Amniotic epithelial cell (primary cell): ENCODE data around the gene PELI2.

ENCODE experiments used
- DNase-seq: peaks from one replicate; pipeline ENCODE4 v3.0.0-alpha.2; 2010; ENCODE audit warnings: low read depth

Gene PELI2

DNA sequence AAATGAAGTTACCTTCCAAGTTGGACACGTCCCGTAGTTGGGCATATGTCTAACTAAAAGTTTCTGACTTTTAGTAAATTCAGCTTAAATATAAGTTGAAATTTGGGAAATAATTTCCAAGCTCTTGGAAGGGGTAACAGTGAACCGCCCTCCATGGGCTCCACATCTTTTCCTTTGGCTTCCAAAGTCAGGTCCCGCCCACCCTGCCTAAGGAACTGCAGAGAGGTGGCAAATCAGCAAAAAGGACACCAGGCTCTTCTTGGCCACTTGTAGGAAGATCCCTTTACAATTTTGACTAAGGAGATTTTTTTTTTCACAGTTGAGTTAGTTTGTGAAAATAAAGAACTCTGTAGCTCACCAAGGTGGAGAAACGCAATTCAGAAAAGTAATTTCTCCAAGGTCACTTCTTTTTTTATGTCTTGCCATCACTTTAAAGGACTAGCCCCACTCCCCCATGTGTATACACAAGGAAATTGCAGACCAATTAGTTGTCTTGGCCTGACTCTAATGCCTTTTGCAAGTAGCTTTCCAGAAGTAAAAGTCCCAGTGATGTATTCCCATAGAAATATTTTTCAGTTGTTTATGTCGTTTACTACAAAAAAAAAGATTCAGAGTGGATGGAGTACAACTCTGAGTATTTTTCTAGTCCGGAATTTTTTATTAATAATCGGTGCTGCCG is 181.2 kb downstream of the PELI2 start:
- peak; percentile 14 for DNase-seq

DNA sequence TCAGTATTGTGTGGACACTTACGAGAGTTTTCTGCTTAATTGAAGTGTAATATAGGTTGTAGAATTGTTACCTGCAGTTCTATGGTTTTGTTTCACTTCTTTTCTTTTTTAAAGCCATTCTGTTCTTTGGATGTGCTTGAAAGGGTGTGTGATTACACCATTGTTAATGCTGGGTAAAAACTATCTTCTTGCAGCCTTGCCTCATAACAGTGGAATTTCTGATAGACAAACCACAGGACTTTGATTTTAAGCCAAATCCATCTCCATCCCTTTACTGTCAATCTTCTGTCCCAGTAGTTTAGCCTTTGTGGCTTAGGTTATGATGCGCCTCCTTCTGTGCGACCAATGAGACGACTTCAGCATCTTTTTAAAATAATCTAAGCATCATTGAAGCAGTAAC is 182.3 kb downstream of the PELI2 start:
- DNase-seq: peak; percentile 85

DNA sequence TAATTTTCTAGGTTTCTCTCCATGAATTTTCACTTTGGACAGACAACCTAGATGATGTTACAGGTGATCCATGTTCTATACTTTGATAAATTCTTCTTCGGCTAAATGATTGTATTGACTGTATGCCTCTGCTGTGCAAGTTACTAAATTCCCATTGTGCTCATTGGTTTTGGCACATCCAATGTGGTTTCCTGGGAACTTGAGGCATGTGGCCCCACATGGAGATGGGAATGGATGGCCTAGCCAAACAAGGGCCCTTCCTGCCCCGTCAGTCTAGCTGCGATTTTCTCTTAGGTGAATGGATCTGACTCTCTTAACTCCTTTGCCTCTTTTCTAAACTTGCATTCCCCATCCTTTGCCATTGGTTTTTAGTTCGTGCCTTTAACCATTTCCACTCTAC is 186.2 kb downstream of the PELI2 start:
- no peak for DNase-seq

DNA sequence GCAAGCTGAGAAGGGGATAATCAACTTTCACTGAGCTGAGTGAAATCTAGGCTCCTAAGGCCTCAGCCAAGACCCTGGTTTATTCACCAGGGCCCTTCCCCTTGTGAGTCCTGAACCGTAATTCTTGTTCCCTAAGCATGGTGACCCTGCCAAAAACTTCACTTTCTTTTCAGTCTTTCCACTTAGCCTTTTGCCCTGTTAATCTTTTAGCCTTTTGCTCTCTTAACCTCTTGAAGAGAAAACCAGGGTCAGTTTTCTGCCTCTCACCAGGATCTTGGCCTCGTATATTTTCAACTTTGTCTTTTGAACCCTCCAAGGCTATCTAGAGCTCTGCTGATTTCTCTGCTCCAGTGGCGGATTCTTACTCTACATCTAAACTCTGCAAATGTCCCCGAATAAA is 191.0 kb downstream of the PELI2 start:
- no peak for DNase-seq

DNA sequence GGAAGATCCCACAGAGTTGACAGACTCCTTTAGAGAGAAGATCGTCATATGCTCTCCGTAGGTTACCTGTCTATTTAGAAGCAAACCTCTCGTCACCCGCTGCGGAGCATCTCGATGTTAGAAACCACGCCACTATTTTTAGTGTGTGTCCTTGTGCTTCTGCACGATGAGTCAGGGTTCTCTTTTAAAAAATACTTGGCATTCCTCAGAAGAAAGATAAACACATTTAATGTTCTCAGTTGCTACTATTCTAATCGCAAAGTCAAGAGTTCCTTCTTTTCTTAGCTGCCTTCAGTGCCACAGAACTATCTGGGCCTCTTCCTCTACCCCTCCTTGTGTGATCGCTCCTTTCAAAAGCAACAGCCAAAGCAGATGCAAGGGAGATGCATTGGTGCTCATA is 192.4 kb downstream of the PELI2 start:
- peak; percentile 45 for DNase-seq

DNA sequence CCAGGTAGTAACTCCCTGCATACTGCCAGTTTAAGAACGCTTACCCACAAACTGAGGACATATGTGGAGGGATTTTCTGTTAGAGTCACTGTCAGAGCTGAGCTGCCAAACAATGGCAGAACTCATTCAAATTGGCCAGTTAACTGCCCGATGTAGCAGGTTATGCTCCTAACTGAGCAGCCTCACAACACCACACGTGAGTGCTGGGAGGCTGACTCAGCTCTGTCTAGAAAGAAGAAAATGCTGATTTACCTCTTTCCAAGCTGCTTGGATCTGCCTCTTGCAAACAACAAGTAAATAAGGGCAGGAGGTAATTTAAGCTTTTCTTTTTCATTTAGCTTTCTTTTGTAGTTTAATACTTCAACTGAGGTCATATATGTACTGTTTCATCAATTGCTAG is 195.6 kb downstream of the PELI2 start:
- DNase-seq: no peak

DNA sequence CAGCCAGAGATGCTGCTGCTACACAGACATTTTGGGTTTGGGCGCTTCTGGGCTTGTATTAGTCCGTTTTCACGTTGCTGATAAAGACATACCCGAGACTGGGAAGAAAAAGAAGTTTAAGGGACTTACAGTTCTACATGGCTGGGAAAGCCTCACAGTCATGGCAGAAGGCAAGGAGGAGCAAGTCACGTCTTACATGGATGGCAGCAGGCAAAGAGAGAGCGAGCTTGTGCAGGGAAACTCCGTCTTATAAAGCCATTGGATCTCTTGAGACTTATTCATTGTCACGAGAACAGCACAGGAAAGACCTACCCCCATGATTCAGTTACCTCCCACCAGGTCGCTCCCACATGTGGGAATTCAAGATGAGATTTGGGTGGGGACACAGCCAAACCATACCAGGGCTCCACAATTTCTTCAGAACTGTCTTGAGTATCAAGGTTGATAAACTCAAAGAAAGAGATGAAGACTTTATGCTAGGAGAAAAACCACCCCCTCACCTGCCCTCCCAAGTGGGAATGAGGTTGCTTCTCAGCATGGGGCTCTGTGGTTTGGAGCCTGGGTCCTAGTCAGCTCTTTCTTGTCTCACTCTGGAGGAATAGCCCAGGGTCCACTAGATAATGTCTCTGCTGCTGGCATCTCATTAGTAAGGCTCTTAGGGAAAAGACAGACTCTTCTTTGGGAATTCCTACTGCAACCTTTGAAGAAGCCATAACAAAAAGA is 200.3 kb downstream of the PELI2 start:
- DNase-seq: no peak

DNA sequence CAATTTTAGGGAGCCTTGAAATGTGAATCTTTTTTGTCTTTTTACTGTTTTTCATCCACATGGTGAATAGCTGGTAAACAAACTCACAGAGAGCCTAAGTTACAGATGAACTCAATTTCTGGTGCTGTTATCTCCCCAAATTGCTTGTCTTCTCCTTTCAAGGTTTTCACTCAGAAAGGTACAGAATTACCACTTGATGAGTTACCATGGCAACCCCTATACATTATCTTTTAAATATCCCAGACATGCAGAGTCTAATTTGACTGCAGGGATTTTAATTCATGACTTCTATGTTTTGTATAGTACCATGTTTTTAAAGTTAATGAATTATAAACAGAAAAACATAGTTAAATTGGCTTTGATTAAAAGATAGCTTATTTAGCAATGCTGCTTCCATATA is 203.7 kb downstream of the PELI2 start:
- DNase-seq: no peak

DNA sequence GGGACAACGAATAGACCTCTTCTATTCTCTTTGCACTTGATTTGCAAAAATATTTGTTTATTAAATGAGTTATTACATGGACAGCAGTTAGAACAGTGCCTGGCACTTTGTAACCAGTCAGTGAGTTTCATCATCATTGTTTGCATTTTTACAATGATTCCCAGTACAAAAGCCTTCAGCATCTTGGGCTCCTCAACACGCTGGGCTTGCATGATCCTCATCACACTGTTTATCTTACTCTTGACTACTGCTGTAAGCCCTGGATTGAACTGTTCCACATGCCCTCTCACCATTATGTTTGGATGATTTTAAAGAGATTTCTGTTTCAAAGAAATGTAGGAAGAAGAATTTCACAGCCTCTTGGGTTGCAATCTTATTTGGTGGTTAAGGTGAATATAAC is 204.3 kb downstream of the PELI2 start:
- no peak for DNase-seq

DNA sequence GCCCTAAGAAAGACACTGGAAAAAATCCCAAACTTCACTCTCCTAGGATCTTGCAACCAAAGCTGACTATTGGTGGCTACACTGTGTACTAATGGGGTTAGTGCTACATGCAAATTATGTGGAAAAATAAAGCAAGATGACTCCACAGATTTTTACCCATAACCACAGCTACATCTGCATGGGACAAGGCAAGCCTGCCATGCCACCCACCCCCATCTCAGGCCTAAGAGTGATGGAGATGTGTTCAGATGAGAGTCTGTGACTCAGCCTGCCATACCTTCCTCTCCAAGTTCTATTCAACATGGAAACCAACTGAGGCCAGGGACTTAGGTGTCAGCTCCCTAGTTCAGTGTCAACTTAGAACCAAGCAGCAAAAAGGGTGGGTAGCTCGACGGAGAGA is 206.2 kb downstream of the PELI2 start:
- no peak for DNase-seq

DNA sequence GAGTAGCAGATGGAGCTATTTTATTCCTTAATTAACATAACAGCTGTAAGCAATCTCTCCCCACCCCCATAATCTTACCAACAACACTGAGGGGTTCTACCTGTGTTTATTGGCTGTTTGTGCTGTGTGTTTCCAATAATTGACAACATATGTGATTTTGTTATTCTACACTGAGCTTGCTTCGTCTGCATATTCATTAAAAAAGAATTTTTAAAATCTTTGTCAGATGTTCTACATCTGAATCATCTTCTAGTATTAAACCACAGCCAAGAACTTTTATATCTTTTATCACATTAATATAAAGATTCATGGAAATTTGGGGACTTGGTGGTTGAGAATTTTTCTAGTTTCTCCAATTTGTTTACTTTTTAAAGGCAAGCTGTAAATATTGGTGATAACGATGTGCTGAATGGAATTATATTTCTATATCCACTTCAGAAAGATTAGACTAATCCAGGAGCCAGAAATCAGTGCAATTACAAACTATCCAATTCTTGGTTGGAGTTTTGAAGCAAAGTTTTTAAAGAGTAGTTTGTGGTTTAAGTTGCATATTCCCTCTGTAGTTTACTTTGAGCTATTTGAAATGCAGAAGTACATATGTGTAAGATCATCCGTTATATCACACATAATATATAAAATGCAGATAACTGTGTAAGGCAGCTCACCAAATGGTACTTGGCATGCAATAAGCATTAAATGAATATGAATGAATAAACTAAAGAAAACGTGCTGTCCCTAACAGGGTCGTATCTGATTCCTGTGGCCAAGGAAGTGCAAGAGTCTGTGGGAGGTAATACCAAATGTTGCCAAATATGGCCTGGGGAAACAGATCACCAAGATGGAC is 206.9 kb downstream of the PELI2 start:
- DNase-seq: peak; percentile 40

DNA sequence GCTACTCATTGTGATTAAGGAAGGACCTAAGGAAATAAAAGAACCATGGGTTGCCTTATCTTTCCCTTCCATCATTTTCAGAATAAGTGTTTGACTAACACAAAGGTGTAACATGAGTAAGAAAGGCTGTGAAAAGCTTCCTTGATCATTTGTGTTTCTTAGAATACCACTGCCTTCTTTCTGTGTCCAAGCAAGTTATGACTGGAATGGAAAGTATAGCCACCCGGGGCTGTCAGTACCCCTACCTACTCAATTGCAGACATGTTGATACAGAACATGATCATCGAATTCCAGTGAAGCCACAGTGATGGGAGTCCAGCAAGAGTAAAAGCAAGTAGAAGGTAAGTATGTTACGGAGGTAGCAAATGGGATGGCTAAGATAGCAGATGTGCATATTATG is 209.8 kb downstream of the PELI2 start:
- DNase-seq: no peak

DNA sequence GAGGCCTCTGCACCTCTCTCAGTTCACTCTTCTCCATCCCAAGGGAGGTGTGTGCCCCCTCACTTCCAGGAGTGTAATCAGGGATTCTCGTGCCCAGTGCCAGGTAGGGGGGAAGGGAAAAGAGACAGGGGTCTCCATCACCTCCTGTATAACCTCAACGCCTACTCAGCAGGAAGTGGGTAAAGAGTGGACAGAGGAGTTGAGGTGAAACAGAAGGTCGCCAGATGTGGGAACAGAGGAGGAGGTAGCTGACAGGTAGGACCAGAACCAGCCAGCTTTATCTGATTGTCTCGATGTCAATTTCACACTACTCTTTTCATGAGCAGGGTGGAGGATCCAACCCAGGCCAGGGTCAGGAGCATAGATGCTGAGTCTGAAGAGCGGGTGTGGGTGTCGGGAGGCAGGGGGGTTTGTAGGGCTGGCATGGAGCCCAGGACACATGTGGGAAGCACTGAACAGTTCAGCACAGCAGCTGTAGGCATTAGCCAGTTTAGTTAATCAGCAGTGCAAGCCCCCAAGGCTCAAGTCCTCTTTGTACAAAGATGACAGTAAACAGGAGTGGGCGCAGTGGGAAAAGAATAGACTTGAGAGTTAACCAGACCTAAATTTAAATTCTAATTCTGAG is 213.5 kb downstream of the PELI2 start:
- DNase-seq: no peak

DNA sequence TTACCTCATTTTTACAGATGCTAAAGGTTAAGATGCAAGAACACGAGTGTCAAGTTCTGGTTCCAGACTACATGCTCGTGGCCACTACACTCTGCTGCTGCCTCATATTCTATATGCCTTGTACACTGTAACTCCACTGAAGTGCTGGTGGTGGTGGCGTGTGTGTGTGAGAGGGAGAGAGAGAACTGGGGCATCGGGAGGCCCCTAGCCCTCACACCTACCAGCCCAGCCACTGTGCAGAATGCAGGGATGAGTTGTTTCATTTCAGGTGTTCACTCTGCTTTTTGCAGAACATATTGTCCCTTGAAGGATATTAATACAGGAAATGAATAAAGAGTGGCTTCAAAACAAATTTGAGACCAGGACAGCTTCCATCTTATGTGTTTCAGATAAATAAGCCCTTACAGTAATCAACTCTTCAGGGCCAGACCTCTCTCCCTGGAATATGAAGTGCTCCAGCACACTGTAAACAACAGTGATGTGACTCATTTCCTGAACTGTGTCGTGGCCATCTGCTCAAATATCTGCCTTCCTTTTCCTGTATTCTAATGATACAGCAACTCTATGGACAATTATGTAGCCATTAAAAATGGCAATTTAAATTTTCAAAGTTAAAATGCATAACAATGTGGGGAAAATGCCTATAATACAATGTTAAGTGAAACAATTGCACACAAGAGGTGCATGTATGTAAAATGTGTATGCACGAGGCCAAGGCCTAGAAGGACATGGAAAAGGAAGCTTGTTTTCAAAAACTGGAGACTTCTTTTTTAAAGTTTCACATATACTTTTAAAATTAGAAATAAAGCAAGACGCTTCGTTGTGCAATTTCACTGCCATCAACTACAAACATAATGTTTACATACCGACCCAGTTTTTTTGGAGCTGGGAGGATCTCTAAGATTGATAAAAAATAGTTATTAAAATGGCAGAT is 215.4 kb downstream of the PELI2 start:
- peak; percentile 80 for DNase-seq

DNA sequence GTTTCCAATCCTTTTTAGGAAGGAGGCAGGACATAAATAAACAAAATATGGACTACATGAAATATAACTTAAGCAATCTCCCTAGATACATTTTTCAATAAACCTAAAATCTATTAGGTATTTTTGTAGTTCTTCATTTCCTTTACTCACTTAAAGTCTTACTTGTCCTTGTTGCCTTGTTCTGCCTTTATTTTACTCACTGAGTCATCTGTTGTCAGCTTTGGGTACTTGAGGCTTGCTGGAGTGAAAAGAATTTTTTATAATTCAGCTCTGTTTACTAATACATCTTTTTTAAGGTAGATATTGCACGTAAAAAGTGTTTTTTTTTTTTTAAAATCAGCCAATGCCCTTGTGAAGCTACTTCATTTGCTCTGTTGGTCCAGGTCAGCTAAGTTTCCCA is 216.2 kb downstream of the PELI2 start:
- peak; percentile 41 for DNase-seq

DNA sequence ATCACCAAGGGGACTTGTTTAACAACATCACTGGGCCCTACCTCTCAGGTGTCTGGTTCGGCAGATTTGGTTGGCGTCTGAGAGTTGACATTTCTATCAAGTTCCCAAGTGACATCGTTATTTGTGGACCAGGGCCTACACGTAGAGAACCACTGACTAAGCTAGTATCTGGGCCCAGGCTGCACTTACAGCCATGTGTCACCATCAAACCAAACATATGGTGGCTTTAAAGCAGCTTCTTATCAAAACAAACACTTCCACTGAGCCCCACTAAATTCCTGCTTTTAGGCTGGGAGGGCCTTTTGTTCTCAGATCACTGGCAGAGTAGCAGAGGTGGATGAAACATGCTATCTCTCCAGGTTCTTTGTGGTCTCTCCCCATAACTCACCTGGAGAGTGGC is 220.5 kb downstream of the PELI2 start:
- DNase-seq: no peak

DNA sequence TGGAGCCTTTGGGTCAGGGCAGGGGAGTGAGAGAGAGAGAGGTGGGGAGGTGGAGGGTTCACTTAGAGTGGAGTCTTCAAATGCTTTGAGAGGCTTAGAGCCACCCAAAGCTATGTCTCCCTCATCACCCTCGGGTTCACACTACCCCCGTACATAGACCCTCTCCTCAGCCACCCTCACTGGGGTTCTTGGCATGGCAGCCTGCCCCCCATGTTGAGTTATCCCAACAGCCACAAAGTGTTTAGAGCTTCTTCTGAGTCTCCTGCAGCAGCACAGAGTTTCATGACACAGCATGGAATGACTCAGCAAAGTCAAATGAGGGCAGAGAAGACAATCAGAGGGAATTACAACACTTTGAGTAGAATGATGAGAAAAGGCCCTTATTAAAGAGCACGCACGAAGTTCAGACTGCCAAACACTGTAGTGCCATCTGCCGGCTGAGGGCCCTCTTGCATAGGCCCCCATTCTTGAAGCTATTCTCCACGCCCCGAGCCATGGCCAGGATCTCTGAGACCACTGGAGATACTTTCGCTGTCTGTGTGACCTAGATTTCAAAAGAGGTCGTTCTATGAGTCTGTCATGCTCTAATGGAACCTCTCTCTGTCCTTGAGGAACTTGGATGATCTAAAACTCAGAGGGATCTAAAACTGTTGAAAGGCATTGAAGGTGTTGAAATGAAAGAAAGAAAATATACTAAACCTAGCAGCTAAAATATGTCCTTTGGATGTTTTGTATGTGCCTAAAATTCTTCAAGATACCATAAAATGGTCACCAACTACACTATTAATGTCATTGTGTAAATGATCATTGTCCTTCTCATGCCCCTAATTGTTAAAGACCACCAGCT is 221.9 kb downstream of the PELI2 start:
- DNase-seq: peak; percentile 96

DNA sequence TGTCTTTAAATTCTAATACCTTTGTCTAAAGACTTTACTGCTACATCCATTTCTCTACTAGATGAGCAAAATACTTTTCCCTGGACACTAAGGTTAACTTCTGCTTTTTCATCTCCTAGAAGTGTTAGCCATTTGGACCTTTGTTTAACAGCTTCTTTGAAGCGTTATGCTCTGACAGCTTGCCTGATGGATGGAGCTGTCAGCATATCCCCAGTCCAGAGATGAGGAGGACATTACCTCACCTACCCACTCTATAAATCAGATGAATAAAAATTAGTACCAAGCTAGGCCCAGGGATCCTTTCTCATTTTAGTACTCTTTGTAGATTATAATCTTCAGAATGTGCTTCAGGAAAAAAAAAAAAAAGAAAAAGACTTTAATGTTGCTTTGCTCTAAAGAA is 222.7 kb downstream of the PELI2 start:
- DNase-seq: no peak

DNA sequence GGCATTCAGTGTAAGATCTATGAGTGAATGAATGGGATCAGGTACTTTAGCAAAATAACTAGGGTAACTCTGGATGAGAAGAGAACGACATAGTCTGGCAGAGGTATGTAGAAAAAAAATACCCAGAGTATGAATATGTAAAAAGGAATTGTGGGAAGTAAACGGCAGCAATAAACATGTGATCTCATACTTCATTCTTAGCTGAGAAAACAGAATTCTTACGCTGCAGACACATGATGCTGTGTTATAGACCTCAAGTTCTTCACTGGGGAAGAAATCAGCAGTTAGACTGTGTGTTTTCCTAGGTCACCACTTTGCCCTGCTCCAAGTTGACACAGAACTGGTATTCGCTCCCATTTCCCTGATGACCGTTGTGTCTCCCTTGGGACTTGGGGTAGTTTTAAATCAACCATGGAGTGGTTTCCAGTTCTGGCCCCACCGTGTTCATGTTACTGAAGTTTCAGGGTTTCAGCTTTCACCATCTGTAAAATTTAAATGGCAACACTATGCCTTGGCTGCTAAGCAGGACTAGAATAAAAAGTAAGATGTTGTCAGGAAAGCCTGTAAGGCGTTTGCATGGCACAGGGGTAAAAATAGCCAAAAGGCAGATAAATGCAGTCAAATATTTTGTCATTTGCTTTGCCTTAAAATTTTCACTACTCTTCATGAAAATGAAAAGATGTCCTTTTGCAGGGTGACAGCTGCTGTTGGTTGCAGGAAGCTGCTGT is 223.7 kb downstream of the PELI2 start:
- peak; percentile 56 for DNase-seq

DNA sequence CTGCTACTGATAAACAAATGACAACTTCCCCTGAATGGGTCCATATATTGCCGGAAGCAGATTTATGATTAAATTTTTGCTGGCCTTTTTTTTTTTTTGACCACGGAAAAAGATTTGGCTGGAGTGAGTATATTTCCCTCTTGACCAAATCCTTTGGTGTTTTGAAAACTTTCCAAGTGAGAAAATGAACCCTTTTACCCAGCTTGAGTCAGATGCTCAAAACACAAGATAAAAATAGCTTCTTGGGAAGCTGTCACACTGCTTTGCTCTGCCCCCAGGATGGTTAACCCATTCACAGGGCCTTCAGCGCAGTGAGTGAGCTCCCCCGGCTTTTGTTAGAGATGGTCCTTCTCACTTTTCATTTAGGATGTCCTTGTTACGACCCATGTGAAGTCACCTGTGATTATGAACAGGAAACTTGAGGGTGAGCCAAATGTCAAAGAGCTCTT is 224.3 kb downstream of the PELI2 start:
- DNase-seq: peak; percentile 42
